ENCODE results near the gene TTYH3.
"Not testable (repeated sequence)": the region's sequence is repeated elsewhere in the genome, so short reads cannot be mapped to it uniquely, and the experiment has no call there.

The TTYH3 gene

DNA sequence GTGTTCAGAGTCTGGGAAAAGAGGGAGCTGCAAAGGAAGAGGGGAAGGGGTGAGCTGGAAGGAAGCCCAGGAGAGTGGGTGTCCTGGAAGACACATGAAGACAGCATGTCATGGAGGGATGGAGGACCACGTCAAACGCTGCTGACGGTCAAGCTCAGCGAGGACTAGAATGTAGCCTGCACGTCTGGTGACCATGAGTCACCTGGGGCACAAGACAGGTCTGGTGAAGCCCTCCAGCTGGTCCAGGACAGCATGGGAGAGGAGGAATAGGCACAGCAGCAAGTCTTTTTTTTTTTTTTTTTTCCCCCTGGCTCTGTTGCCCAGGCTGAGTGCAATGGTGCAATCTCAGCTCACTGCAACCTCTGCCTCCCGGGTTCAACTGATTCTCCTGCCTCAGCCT lies 36.6 kb downstream of the TTYH3 start:
- peaks cover 3% of the 10 kb centered on the region for H3K36me3 Mint-ChIP-seq (ENCODE audit: insufficient read depth)
- H3K4me3 Mint-ChIP-seq = no peak overlapping the region
- DNase-seq = no peak
- ATAC-seq (replicated peaks) = no peak
- H3K9me3 Mint-ChIP-seq = no peaks in the 10 kb centered on the region
- no peak overlapping the region for H3K27ac Mint-ChIP-seq
- H3K27me3 Mint-ChIP-seq = peaks cover 32 to 38% of the 10 kb centered on the region in 2 donors
- H3K4me1 Mint-ChIP-seq (ENCODE audit: low read depth in 2 of 2) = peaks cover 11 to 14% of the 10 kb centered on the region in 2 donors

- H3K4me3 Mint-ChIP-seq = peak overlapping the region in 1 of 2 donors; percentile 15
- H3K4me1 Mint-ChIP-seq (ENCODE audit: low read depth in 2 of 2) = peaks cover 11 to 14% of the 10 kb centered on the region in 2 donors
- H3K27ac Mint-ChIP-seq = peak overlapping the region in 1 of 2 donors; percentile 86
- H3K9me3 Mint-ChIP-seq = no peaks in the 10 kb centered on the region
- DNase-seq = no peak
- no peak for ATAC-seq (replicated peaks)
- H3K27me3 Mint-ChIP-seq = peaks cover 32 to 38% of the 10 kb centered on the region in 2 donors
- H3K36me3 Mint-ChIP-seq (ENCODE audit: insufficient read depth) = peaks cover 3% of the 10 kb centered on the region
Measured at GRCh38 chr7:2670171-2670570, 38.4 kb downstream of the TTYH3 start.

DNA sequence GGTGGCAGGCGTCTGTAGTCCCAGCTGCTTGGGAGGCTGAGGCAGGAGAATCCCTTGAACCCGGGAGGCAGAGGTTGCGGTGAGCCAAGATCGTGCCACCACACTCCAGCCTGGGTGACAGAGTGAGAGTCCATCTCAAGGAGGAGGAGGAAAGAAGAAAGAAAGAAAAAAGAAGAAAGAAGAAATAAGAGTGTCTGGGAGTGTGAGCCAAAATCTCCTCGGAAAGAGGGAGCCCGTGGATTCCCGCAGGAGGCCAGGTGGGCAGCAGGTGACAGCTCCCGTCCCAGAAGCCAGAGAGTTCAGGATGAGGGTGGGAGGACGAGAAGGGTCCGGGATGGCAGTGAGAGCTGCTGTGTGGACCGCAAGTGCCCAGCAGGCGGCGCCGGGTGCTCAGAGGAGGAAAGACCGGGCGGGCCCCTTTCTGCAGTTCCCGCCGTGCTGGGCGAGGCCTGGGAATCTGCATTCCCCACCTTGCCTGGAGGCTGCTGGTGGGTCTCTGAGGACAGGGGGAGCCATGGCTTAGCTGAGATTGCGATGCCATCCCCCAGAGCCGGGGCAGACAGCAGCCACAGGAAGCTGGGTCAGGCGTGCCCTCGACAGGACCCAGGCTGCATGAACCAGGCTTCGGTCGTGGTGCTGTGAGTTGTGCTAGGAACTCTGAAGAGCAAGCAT lies 39.1 kb downstream of the TTYH3 start:
- Mint-ChIP-seq H3K27me3 (peaks cover 32 to 38% of the 10 kb centered on the region in 2 donors), H3K4me3 (peak overlapping the region in 1 of 2 donors; percentile 54), H3K4me1 (ENCODE audit: low read depth in 2 of 2) (peaks cover 11 to 14% of the 10 kb centered on the region in 2 donors), H3K27ac (peak overlapping the region; percentile 75 to 86), H3K9me3 (no peaks in the 10 kb centered on the region), H3K36me3 (ENCODE audit: insufficient read depth) (peaks cover 3% of the 10 kb centered on the region)
- peak; percentile 50 to 61 (median 55) for DNase-seq
- peak; percentile 90 for ATAC-seq (replicated peaks)

GRCh38 chr7:2673214-2673613 lies 41.4 kb downstream of the TTYH3 start:
- not testable (repeated sequence) for ATAC-seq (replicated peaks)

GRCh38 chr7:2673934-2674333 lies 42.1 kb downstream of the TTYH3 start:
- ATAC-seq (replicated peaks) (no peak), DNase-seq (no peak)
- peaks cover 17 to 19% of the 10 kb centered on the region in 2 donors for H3K27me3 Mint-ChIP-seq
- no peaks in the 10 kb centered on the region for H3K9me3 Mint-ChIP-seq
- H3K36me3 Mint-ChIP-seq (ENCODE audit: insufficient read depth) = peaks cover 3% of the 10 kb centered on the region
- no peak overlapping the region for H3K4me3 Mint-ChIP-seq
- peaks cover 8 to 11% of the 10 kb centered on the region in 2 donors for H3K4me1 Mint-ChIP-seq (ENCODE audit: low read depth in 2 of 2)
- no peak overlapping the region for H3K27ac Mint-ChIP-seq

More at GRCh38 chr7:2673214-2673613, 41.4 kb downstream of the TTYH3 start:
- not testable (repeated sequence) for H3K27ac Mint-ChIP-seq; H3K4me3 Mint-ChIP-seq; DNase-seq; H3K9me3 Mint-ChIP-seq; H3K36me3 Mint-ChIP-seq (ENCODE audit: insufficient read depth)
- H3K27me3 Mint-ChIP-seq = peaks cover 19 to 23% of the 10 kb centered on the region in 2 donors
- peaks cover 8 to 11% of the 10 kb centered on the region in 2 donors for H3K4me1 Mint-ChIP-seq (ENCODE audit: low read depth in 2 of 2)

DNA sequence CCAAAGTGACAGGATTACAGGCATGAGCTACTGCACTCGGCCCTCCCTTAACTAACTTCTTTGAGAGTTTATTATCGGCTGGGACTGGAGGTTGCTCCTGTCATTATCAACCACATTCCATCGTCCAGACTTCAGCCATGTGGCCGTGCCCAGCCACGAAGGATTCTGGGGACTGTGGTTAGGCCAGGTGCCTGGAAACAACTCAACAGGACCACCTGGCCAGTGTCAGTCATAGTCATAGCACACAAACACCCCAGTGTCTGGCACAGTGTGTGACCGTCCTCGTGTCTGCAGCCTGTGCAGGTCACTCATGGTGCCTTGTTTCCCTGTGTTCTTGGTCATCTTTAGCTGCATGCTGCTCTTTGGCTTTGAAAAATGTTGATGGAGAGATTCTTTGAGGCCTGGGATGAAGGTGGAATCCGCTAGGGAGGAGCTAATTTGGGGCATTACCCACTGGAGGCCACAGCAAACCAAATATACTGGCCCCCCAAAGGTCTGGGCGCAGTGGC lies 43.5 kb downstream of the TTYH3 start:
- Mint-ChIP-seq H3K27me3 (peaks cover 9 to 17% of the 10 kb centered on the region in 2 donors), H3K9me3 (no peaks in the 10 kb centered on the region), H3K27ac (peak overlapping the region in 1 of 2 donors; percentile 20), H3K4me3 (no peak overlapping the region), H3K36me3 (ENCODE audit: insufficient read depth) (peaks cover 3% of the 10 kb centered on the region), H3K4me1 (ENCODE audit: low read depth in 2 of 2) (peaks cover 8 to 13% of the 10 kb centered on the region in 2 donors)
- ATAC-seq (replicated peaks) (no peak), DNase-seq (no peak)

GRCh38 chr7:2676576-2676975 lies 44.8 kb downstream of the TTYH3 start:
- not testable (repeated sequence) for DNase-seq; H3K36me3 Mint-ChIP-seq (ENCODE audit: insufficient read depth); H3K9me3 Mint-ChIP-seq; H3K4me3 Mint-ChIP-seq; ATAC-seq (replicated peaks); H3K4me1 Mint-ChIP-seq (ENCODE audit: low read depth in 2 of 2); H3K27ac Mint-ChIP-seq
- peaks cover 0 to 16% of the 10 kb centered on the region in 2 donors for H3K27me3 Mint-ChIP-seq

DNA sequence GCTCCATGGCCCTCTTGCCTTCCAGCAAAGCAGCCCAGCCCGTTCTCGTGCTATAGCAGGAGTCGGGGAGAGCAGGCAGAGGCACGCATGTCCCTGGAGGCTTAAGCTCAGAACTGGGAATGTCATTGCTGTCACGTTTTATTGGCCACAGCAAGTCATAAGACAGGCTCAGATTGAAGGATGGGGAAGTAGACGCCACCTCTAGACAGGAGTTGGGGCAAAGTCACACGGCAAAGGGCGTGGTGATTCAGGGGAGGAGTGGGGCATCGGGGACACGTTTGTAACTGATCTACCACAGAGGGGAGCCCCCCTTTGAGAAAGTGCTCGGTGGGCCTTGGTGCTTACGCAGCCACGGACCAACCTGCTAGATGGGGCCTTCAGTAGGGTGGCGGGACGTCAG lies 46.7 kb downstream of the TTYH3 start:
- H3K27ac Mint-ChIP-seq; H3K36me3 Mint-ChIP-seq (ENCODE audit: insufficient read depth); DNase-seq; H3K4me3 Mint-ChIP-seq; ATAC-seq (replicated peaks); H3K9me3 Mint-ChIP-seq; H3K4me1 Mint-ChIP-seq (ENCODE audit: low read depth in 2 of 2): not testable (repeated sequence)
- H3K27me3 Mint-ChIP-seq = peaks cover 0 to 34% of the 10 kb centered on the region in 2 donors

DNA sequence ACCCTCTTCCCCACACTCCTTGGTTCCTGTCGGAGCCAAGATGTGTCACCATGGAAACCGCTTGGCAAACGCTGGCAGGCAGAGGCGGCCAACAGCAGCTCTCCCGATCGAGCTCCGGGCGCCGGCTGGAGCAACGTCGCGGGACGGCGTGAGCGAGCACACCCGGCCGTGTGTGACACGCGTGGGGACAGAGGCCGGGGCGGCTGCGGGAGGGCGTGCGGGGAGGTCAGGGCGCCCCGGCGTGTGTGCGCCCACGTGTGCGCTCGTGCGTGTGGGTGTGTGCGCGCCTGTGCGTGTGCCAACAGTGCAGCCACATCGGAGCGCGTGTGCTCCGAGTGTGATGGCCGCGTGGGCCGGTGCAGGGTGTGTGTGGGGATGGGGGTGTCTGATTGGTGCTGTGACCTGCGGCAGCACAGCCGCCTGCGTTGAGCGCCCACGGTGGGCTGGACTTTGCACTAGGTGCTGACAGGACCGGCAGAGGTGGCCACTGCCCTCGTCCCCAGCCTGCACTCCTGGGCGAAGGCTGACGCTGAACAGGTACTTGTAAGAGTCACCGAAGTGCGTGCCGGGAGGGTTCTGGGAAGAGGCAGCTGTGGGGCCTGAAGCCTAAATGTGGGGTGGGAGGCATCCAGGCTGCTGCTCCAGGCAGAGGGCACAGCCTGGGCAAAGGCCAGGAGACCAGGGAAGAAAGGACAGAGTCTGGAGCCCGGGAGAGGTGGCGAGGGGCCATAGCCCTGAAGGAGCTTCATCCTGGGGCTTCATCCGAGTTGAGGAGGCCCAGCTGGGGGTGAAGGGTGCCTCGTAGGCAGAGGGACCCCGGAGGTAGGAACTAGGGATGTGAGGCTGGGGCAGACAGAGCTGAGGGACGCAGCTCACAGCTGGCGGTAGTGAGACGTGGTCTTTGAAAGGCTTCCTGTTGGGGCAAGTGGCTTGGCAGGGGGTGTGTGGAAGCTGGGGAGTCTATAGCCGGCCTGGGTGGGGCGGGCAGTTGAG lies 47.6 kb downstream of the TTYH3 start:
- ATAC-seq (replicated peaks); H3K4me3 Mint-ChIP-seq; H3K36me3 Mint-ChIP-seq (ENCODE audit: insufficient read depth); H3K4me1 Mint-ChIP-seq (ENCODE audit: low read depth in 2 of 2); DNase-seq; H3K9me3 Mint-ChIP-seq: not testable (repeated sequence)
- peak overlapping the region in 1 of 2 donors; percentile 19 for H3K27ac Mint-ChIP-seq
- H3K27me3 Mint-ChIP-seq = peaks cover 0 to 44% of the 10 kb centered on the region in 2 donors

DNA sequence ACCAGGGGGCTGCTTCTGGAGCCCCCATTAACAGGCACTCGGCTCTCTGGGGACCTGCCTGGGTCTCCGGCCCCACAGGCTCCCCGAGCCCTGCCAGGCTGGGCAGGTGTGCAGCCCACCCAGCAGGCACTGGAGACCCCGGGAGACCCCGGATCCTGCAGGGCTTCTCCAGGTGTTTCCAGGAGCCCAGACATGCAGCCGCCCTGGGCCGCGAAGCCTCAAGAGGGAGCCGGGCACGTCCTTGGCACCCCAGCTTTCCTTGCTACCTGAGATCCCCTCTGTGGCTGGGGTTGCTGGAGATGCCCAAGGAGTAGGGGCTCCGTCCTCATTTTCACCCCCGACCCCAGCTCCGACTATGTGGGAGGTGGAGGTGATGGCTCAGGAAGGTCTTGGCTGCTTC lies 48.5 kb downstream of the TTYH3 start:
- Mint-ChIP-seq H3K4me1 (ENCODE audit: low read depth in 2 of 2) (peaks cover 0 to 5% of the 10 kb centered on the region in 2 donors), H3K9me3 (no peaks in the 10 kb centered on the region), H3K4me3 (no peak overlapping the region), H3K27ac (peak overlapping the region in 1 of 2 donors; percentile 19), H3K27me3 (peaks cover 0 to 46% of the 10 kb centered on the region in 2 donors), H3K36me3 (ENCODE audit: insufficient read depth) (peaks cover 7% of the 10 kb centered on the region)
- ATAC-seq (replicated peaks) (no peak), DNase-seq (no peak)

GRCh38 chr7:2680792-2681490 lies 49.2 kb downstream of the TTYH3 start:
- ATAC-seq (replicated peaks) (peak; percentile 56), DNase-seq (peak; percentile 42 to 47 (median 45))
- Mint-ChIP-seq H3K9me3 (no peaks in the 10 kb centered on the region), H3K36me3 (ENCODE audit: insufficient read depth) (peaks cover 7% of the 10 kb centered on the region), H3K27me3 (peaks cover 3 to 46% of the 10 kb centered on the region in 2 donors), H3K27ac (no peak overlapping the region), H3K4me3 (no peak overlapping the region), H3K4me1 (ENCODE audit: low read depth in 2 of 2) (peaks cover 0 to 5% of the 10 kb centered on the region in 2 donors)

DNA sequence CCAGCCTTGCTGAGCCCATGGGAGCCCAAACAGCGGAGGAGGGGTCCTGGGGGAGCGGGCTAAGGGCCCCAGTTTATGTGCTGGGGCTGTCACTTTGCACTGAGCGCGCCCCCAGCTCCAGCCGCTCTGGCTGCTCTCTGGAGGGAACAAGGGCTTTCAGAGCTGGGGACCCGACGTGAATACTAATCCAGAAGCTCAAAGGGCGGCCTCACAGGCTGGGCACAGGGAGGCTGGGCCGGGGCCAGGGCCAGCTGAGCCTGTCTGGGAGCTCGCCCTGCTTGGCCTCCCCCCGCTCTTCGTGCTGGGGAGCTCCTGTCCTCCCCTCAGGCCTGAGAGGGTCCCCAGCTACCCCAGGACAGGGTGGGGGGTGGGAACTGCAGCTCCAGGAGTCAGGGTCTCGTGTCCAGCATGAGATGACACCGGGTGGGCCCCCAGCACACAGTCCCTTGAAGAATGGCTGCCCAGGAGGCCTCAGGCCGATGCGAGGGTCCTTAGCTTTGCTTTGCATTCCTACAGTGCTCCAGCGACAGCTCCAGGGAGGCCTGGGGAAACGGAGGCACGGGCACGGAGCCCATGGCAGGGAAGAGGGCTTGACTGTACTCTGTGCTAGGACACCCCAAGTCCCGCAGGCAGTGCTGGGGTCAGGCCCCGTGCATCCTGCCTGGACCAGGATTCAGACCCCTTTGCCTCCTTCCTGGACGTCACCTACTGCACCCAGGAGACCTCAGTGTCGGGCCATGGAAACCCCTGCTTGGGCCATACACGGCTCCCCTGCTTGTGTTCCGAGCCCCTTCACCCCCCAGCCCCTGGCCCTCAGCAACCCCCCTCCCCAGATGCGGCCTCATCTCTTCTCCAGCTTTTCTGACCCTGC lies 50.4 kb downstream of the TTYH3 start:
- no peak for ATAC-seq (replicated peaks)
- Mint-ChIP-seq H3K9me3 (no peaks in the 10 kb centered on the region), H3K4me1 (ENCODE audit: low read depth in 2 of 2) (peaks cover 0 to 5% of the 10 kb centered on the region in 2 donors), H3K36me3 (ENCODE audit: insufficient read depth) (peaks cover 7% of the 10 kb centered on the region), H3K4me3 (no peak overlapping the region), H3K27me3 (peaks cover 9 to 49% of the 10 kb centered on the region in 2 donors), H3K27ac (no peak overlapping the region)
- no peak for DNase-seq
